DMS79 treated with DMSO at 0.1 percent for 48 hours (cell line): ENCODE data around the gene CCNY.

Experiments used
- DNase-seq: peaks from one replicate; lab custom pipeline; 2025; lab: John Stamatoyannopoulos, UW

The CCNY gene

DNA sequence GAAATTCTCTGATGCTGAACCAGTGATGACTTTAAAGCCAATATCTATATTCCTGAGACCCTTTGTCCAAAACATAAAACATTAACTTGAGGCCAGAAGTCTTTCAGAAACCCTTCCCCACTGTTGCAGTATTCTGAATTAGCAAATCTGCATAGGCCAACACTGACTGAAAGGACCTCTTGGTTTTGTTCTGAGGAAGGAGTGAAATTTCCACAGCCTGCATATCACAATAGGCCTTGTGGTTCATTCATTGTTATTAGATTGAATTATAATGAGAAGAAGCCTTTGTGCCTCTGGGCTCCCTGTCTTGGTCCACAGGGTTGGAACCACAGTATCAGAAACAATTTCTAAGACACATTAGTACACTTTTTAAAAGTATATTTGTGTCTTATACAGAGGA is 90.3 kb downstream of the CCNY start:
- no peak for DNase-seq

DNA sequence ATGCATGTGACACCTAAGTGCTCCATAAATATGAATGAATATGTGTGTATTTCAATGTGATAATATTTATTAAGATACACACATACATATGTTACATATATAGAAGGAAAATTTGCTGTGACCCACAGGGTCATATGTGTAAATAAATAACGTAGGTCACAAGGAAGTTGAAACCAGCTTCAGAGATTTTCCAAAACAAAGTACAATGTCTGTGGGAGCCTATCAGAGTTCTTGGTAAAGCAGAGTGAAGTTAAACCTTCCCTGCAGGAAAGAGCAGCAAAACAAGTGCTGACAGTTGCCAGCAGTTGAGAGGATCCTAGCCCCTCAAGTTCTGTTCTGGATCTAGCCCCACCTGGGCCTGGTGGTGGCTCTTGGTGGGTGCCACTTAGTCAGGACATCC is 91.2 kb downstream of the CCNY start:
- no peak for DNase-seq

DNA sequence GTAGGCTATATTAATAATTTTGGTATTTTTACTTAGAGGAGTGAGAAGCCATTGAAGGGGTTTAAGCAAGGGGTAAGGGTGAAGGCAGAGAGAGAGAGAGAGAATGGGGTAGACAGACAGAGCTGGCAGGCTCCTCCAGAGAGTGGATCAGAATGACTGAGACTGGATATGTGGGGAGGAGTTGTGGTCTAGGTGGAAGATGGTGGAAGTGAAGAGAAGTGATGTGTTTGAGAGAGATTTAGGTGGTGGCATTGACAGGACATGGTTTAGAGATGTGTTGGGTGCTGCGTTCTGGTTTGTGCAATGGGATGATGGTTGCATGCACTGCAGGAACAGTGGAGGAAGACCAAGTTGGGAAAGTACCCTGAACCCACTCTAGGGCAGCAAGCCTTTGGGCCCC is 92.2 kb downstream of the CCNY start:
- no peak for DNase-seq

DNA sequence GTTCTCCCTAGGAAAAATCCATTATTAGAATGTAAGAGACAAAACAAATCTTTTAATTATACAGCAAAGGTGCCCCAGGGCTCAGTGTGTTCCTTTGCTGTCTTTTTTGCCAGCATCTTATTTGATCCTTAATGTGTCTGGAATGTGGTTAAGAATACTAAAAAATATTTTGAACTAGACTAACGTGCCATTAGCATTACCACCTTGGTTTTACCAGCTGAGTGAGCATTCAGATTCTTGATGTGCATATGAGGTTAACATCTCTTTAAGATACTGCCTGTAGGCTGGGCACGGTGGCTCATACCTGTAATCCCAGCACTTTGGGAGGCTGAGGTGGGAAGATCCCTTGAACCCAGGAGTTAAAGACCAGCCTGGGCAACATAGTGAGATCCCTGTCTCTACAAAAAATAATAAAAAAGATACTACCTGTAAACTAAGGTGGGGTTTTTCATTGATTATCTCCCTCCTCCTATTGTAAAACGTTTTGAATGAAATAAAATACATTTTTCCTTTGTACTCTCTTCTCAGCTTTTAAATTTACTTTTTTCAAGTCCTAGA is 96.6 kb downstream of the CCNY start:
- DNase-seq: no peak

DNA sequence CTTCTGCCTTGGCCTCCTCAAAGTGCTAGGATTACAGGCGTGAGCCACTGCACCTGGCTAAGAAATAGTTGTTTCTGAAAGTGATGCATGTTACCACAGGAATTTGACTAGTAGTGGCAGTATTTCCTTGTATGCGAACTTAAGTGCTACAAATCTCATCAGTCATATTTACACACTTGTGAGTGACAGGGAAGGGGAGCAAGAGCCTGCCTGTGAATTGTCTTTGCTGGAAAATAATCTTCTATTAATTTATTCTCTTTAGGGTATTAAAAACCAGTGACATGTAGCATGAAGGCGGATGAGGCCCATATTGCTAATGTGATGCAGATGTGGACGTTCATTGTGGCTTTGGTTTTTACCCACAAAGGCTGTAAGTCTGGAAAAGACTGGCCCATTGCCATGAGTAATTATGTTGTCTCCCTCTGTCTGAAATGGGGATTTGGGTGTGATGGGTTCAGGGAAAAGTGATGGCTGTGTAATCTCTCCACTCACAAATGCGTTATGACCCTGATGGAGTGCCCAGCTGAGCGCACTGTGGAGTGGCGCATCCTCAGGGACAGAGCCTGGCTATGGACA is 97.6 kb downstream of the CCNY start:
- peak; percentile 3 for DNase-seq

DNA sequence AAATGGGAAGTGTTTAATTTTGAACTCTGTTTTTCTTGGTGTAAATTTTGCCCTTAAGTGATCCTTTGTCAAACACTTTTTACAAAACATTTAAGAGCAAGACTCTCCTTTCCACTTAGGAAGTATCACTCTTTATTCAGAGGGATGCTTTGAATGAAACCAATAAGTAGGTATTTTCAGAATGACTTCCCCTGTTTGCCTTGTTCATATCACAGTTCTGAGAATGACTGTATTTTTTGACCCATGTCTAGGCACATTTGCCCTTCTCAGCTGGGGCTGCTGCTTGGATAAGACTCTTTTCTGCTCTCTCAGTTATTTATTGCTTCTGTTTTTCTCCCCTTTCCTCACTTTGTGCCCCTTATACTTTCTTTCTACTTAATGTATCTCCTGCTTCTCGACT is 98.2 kb downstream of the CCNY start:
- DNase-seq: no peak

DNA sequence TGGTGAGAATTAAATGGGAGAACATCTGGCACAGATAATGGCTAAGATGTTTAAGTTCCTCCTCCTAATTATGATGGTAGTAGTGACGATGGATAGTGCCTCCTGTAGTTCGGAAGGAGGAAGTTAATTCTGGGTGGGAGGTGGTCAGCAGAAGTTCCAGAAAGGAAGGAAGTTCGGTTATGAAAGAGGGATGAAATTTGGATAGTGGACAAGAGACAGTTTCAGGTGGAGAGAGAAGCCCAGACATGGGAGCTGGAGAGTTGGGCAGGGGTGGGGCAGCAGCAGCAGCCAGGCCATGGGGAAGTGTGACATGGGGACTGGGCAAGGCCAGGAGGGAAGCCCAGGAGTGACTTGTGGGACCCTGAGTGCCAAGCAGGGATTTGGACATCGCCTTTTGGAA is 99.5 kb downstream of the CCNY start:
- no peak for DNase-seq

DNA sequence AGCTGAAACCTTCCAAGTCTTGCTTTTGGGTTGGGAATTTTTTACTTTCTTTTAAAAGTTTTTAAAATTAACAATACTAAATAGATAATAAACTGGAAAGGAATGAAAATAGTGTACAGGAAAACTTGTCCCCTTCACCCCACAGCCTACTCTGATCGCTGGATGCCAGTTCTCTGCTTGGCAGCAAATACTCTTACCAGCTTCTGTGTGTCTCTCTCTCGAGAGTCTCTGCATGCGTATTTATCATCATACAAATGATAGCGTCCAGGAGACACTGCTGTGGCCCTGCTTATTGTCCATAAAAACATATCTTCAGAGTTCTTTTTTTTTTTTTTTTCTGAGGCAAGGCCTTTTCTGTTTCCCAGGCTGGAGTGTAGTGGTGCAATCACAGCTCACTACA is 101.5 kb downstream of the CCNY start:
- no peak for DNase-seq

DNA sequence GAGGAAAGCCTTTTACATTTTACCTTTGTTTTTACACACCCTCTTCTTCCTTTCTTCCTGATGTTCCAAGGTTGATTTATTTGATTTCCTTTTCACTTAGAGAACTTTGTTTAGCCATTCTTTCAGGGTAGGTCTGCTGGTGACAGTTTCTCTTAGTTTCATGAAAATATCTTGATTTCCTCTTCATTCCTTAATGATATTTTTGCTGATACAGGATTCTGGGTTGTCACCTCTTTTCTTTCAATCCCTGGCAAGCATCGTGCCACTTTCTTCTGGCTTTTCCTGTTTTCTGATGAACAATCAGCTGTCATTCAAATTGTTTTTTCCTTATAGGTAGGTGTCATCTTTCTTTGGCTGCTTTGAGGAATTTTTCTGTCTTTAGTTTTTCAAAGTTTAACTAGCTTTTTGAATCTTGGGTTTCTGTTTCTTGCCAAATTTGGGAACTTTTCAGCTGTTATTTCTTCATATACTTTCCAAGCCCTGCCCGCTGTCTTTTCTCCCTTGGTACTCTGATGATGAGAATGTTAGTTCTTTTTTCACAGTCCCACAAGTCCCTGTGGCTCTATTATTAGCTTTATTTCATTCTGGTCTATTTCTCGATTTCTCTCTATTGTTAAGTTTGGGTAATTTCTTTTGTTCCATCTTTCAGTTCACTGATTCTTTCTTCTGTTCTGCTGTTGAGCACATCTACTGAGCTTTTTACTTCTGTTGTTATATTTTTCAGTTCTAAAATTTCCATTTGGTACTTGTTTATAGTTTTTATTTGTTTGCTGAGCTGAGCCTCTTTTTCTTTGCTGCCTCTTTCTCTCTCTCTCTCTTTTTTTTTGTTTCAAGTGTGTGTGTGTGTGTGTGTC is 102.6 kb downstream of the CCNY start:
- DNase-seq: no peak

DNA sequence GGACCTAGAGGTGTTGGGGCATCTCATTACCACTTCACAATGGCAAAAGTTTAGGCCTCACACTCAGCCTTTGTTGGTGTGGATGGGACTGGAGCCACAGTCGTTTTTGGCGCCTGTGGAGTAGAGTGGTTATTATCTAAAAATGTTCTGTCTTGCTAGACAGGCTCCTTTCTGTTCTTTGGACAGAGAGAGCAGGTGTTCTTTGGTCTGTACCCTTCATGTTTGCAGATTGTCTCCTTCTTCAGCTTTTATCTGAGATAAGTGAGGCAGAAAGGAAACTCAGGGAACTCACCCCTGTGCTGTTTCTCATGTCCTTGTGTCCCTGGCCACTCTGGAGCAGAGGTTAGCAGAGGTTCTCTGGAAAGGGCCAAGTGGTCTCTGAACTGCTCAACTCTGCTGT is 103.7 kb downstream of the CCNY start:
- no peak for DNase-seq

DNA sequence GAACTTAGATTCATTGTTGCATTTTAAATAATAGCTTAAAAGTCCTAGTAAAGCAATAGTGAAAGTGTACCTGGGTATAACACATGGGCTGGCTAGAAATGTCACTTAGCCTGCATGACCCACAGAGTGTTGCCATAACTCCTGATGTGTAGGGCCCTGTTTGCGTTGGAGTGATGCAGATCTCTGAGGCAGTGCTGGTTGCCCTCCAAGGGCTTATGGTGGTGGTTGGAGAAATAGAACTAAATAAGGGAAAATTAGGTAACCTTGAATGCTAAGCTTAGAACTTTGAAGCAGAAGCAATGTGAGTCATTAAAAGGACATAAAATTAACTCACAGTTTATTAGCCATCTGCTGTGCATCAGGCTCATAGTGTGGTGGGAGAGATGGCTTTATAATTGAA is 105.7 kb downstream of the CCNY start:
- DNase-seq: no peak

DNA sequence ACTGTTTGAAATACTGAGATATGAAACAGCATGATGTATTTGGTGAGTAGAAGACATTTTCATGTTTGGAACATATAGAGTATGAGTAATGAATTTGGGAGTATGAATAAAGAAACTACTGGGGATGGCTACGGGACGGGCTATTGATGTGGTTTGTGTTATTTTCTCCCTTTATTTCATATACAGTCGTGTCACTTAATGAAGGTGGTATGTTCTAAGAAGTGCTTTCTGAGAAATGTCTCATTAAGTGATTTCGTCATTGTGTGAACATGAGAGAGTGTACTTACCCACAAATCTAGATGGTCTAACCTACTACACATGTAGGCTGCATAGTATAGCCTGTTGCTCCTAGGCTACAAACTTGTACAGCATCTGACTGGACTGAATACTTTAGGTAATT is 106.3 kb downstream of the CCNY start:
- no peak for DNase-seq

DNA sequence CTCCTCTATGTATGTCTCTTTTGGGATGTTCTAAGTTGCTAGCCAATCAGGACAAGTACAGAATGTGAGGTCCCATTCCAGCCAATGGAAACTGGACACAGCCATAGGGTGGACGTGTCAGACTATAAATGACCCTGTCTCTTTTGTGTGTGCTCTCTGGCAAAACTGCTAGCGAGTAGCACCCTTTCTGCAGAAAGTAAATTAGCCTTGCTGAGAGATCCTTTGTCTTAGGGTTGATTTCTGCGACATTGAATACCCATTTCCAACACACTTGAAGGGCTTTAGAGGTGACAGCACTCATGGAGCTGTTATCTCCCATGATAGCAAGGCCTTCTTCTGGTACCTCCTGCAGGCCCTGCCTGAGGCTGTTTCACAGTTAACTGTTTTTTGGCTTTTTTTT is 107.5 kb downstream of the CCNY start:
- DNase-seq: no peak

DNA sequence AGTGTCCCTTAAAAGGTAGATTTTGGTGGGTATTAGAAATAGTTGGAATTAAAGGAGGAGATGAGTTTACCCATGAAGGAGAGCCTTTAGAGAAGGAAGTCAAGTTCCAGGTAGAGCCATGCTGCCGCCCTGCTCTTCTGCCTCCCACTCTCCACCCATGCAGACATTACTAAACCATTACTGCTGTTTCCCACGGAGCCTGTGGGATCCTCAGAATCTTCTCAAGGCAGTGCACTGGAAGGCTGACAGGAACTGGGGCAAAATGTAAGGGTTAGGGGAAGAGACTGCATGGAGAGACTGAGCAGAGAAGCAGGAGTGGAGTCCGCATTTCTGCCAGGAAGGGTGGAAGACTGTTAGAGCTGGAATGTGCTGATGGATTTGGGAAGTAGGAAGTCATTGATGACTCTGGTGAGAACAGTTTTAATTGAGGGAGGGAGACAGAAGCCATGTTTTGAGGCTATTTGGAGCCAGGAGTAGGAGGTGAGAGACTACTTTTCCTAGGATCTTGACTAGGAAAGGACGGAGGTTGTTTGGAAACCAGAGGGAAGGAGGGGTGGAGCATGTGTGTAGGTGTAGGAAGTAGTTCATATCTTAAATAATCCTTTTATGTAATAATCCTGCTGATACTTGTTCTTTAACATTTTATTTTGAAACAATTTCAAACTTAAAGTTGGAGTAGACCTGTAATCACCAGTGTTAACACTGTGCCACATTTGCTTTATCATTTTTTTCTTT is 109.0 kb downstream of the CCNY start:
- no peak for DNase-seq

DNA sequence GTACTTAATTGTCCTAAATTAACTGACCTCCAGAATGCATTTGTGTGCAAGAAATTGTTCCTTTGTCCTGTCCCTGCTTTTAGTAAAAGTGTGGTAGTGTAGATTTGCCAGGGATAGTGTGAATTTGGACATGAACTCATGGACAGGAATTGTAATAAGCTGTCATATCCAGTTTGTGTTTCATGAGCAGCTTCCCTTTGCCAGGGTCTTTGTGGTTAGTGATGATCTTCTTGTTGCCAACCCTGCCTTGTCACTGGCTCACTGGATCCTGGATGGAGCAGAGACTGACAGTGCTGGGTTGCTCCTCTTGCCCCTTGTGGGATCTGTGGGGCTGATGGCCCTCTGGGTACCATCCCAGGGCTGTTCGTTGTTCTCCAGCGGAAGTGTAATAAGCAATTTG is 110.1 kb downstream of the CCNY start:
- DNase-seq: no peak

DNA sequence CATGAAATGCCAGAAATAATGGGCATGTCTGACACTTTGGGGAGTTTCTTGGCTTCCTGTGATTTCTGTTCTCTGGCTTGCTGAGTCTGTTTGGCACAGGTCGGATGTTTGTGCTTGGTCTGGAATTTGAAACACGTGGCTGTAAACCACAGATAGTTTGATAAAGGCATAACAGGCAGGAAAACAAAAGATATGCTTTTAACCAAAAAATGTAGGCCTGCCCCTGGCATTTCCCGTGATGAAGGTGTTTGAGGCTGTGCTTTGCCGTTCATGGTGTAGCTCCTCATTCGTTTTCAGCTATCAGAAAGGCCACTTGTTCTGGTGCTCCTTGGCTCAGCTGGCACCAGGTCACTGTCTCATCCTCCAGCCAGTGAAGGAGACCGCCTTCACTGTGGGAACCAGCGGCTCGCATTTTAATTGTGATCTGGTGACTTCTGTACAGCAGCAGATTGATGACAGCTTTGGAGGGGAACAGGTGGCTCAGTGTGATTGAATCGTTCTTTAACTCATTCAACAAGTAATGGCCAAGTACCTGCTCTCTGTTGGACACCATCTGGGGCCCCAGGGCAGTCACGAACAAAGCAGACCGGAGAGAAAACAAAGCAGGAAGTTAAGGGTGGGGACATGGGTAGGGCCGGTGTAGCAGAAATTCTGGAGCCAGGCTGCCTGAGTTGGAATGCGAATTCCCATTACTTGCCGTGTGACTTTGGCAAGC is 111.5 kb downstream of the CCNY start:
- no peak for DNase-seq

DNA sequence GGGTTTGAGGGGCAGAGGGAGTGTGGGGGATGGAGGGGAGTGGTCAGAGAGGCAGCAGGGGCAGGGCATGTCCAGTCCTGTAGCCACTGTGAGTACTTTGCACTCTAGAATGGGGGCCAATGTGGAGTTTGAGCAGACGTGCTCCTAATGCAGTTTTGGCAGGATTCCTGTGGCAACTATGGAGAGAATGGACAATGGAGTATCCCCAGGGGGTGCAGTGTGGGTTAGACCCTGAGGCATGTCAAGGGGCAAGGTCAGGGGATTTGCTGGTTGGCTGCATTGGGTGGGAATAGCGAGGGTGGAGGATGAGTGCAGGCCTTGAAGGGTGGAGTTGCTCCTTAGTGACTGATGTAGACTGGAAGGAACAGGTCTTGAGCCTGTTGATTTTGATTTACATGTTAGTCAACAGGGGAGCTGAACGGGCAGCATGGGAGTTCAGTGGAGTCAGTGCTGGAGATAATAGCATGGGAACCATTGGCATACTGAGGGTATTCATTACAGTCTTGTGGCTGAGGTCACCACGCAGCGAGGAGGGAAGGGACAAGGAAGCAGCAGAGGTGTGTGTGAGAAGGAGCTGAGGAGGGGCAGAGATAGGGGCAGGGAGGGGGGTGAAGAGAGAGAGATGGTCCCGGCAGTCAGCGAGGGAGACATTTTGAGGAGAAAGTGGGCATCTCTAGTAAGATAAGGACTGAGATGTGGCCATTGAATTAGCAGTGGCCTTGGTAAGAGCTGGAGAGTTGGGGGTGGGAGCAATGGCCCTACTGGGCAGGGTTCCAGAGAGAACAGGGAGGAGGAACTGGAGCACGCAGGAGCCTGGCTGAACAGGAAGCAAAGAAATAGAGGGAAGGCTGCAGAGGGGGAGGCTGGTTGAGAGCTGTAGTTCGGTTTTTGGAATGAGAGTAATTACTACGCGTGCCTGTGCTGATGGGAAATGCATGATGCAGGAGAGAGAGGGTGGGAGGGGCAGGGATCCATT is 112.7 kb downstream of the CCNY start:
- DNase-seq: peak; percentile 12

DNA sequence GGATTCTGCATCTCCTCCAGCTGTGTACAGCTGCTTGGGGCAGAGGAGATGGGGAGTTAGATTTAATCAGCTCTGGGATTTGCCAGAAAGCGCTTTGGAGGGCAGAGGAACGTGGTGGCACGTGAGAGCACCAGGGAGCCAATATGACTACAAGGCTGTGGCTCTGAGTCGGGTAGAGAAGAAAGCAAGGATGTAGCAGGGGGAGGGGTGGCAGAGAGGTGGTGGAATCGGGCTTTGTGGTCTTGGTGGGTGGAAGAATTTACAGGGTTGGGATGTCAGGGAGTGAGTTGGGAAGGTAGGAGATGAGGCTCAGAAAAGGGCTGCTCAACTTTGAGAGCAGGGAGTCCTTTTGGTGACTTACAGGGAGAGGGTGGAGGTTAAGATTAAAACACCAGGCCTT is 113.6 kb downstream of the CCNY start:
- DNase-seq: no peak

DNA sequence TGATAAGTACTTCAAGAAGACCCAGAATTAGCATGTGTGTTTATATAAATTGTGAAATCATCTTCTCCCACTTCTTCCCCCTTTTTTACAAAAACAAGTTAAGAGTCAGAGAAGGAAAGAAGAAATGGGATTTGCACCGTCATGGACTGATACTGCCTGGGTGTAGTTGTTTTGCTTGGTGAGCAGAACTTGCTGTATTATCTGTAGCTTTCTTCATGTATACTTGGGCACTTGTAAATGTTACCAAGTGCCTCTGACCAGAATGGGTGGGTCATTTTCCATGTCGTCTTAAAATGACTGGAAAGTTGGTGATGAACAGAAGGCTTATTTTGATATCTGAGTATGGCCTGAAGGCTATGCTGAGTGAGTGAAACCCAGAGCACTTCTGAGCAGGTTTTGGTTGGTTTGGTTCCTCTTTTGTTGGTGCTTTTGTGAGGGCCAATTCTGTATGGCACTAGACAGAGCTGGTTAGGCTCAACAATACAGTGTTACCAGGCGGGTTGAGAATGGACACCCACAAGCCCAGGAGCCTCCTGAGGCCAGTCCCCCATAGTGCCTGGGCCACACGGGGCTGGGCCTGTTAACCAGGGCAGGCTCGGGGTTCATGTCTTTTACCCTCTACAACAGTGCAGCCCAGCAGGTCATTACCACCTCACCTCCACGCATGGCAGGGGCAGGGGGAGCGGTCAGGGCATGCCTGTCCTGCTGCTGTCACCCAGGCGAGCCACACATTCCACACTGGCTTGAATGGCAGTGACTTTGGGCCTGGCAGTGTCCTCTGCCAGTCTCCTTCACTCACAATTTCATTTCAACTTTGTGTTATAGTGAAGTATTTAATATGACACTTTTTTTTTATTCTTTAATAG is 115.1 kb downstream of the CCNY start:
- DNase-seq: no peak

DNA sequence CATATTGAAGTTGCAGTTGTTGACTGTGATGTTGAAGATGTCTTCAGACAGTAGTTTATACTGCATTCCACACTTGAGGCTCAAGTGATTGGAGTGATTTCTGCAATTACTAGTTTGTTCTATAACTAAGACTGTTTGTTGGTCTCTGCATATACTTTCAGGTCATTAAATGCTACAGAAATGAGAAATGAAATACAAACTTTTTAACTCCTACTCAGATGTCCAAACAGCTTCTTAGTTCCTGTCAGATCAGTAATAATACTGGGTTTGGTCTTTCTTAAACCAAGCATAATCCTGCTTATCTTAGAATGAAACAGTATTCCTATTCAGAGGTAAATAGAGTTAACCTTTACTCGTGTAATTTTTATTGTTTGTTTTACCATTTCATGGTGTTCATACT is 115.9 kb downstream of the CCNY start:
- no peak for DNase-seq
